ENCODE results near the gene AKAP3. TPM values are rescaled to one million over a fixed set of nuclear protein-coding genes. Genes with fewer than 3 reads are reported as not detected.

Gene AKAP3
- total RNA-seq, 1 experiment from 2014 or later = 0.26 TPM

DNA sequence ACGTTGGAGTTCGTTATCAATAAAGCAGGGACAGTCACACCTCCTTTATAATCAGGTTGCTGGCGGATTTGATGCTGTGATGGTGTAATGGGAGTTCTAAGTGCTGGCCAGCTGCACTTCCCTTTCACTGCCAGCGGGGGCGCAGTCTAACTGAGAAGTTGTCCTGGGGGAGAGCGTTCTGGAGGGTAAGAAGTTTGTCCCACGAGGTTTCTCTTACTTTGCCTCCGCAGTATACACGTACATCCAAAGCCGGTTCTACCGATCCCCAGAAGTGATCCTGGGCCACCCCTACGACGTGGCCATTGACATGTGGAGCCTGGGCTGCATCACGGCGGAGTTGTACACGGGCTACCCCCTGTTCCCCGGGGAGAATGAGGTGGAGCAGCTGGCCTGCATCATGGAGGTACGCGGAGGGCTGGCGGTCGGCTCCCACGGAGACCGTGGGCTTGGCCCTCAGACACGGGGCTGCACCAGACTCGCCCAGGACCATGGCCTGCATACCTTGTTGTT is 44.1 kb downstream of the AKAP3 start:
- CTCF ChIA-PET = interaction anchor here (0.5 kb wide), 1 partner anchor 63 kb away, joined by 3 read pairs; no protein-coding TSS in a partner anchor
- DNase-seq (ENCODE audit: low read depth, low spot score) (peak; percentile 71), ATAC-seq (peak; percentile 100)
- no peaks in the 10 kb centered on the region; the same call in 1 of the 2 replicates for H3K36me3 ChIP-seq (ENCODE audit: control insufficient read depth, insufficient read depth, low read length)
- BruUV-seq (replicated peaks) = no TSS peak
- in situ Hi-C loops (cut with HindIII; ENCODE audit: low pct_unique_long_range_greater_than_20kb, low sequenced_read_pairs) (no loop called here), intact Hi-C loops (cut with micrococcal nuclease; ENCODE audit: unreplicated experiment) (no loop called here)
- TF ChIP-seq TCF7L2 (IDR thresholded peaks at IDR 0.05; ENCODE audit: low read depth, low read length) (no peak), POLR2AphosphoS5 (IDR thresholded peaks at IDR 0.05; ENCODE audit: low read depth, low read length) (peak; percentile 52; the same call in 1 of the 2 replicates), SIN3A (IDR thresholded peaks at IDR 0.05; ENCODE audit: borderline replicate concordance, insufficient read depth, low read depth, low read length) (0 out of 2 replicates have a peak, but pooled peaks have one; percentile 28)
- TF ChIP-seq, protein P1, sequence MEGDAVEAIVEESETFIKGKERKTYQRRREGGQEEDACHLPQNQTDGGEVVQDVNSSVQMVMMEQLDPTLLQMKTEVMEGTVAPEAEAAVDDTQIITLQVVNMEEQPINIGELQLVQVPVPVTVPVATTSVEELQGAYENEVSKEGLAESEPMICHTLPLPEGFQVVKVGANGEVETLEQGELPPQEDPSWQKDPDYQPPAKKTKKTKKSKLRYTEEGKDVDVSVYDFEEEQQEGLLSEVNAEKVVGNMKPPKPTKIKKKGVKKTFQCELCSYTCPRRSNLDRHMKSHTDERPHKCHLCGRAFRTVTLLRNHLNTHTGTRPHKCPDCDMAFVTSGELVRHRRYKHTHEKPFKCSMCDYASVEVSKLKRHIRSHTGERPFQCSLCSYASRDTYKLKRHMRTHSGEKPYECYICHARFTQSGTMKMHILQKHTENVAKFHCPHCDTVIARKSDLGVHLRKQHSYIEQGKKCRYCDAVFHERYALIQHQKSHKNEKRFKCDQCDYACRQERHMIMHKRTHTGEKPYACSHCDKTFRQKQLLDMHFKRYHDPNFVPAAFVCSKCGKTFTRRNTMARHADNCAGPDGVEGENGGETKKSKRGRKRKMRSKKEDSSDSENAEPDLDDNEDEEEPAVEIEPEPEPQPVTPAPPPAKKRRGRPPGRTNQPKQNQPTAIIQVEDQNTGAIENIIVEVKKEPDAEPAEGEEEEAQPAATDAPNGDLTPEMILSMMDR (IDR thresholded peaks at IDR 0.05) = peak; percentile 94
- TF ChIP-seq, protein P2, sequence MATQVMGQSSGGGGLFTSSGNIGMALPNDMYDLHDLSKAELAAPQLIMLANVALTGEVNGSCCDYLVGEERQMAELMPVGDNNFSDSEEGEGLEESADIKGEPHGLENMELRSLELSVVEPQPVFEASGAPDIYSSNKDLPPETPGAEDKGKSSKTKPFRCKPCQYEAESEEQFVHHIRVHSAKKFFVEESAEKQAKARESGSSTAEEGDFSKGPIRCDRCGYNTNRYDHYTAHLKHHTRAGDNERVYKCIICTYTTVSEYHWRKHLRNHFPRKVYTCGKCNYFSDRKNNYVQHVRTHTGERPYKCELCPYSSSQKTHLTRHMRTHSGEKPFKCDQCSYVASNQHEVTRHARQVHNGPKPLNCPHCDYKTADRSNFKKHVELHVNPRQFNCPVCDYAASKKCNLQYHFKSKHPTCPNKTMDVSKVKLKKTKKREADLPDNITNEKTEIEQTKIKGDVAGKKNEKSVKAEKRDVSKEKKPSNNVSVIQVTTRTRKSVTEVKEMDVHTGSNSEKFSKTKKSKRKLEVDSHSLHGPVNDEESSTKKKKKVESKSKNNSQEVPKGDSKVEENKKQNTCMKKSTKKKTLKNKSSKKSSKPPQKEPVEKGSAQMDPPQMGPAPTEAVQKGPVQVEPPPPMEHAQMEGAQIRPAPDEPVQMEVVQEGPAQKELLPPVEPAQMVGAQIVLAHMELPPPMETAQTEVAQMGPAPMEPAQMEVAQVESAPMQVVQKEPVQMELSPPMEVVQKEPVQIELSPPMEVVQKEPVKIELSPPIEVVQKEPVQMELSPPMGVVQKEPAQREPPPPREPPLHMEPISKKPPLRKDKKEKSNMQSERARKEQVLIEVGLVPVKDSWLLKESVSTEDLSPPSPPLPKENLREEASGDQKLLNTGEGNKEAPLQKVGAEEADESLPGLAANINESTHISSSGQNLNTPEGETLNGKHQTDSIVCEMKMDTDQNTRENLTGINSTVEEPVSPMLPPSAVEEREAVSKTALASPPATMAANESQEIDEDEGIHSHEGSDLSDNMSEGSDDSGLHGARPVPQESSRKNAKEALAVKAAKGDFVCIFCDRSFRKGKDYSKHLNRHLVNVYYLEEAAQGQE (IDR thresholded peaks at IDR 0.05; ENCODE audit: insufficient read depth in 1 of 2, low read depth in 2 of 2, low read length in 1 of 2) = no peak
- peak overlapping the region; percentile 82 for H3K27ac ChIP-seq (ENCODE audit: low read length)
- H3K4me3 ChIP-seq (ENCODE audit: low read depth in 2 of 2, low read length in 2 of 2) = peak overlapping the region; percentile 87 to 90
- POLR2A ChIA-PET = no interaction called here
- no peaks in the 10 kb centered on the region for H3K9me3 ChIP-seq (ENCODE audit: control insufficient read depth, insufficient read depth, low read depth, low read length)
- H3K27me3 ChIP-seq (ENCODE audit: control insufficient read depth, insufficient read depth, low read length) = no peaks in the 10 kb centered on the region; the same call in 1 of the 2 replicates
- no peaks in the 10 kb centered on the region; the same call in 1 of the 2 replicates for H3K4me1 ChIP-seq (ENCODE audit: control insufficient read depth, insufficient read depth, low read length)

DNA sequence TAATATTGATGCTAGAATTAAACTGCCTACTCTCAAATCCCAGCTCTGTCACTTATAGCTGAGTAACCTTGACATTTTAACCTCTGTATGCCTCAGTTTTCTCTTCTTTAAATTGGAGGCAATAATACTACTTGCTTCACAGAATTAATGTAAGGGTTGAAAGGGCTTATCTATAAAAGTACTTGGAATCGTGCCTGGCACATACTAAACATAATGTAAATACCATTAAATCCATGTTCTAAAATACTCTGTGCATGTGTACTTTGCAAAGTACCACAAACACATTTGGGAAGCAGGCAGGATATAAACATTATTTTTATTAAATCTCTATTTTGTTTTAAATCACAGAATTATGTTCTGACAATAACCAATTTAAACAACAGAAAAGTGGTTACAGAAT is 44.9 kb downstream of the AKAP3 start:
- ChIA-PET CTCF (no interaction called here), POLR2A (no interaction called here)
- intact Hi-C loops (cut with micrococcal nuclease; ENCODE audit: unreplicated experiment) = no loop called here
- DNase-seq (ENCODE audit: low read depth, low spot score) = no peak
- no peaks in the 10 kb centered on the region; the same call in 1 of the 2 replicates for H3K36me3 ChIP-seq (ENCODE audit: control insufficient read depth, insufficient read depth, low read length)
- TF ChIP-seq POLR2AphosphoS5 (IDR thresholded peaks at IDR 0.05; ENCODE audit: low read depth, low read length) (no peak), SIN3A (IDR thresholded peaks at IDR 0.05; ENCODE audit: borderline replicate concordance, insufficient read depth, low read depth, low read length) (no peak), TCF7L2 (IDR thresholded peaks at IDR 0.05; ENCODE audit: low read depth, low read length) (no peak)
- TF ChIP-seq, protein P2 (IDR thresholded peaks at IDR 0.05; ENCODE audit: insufficient read depth in 1 of 2, low read depth in 2 of 2, low read length in 1 of 2) = no peak
- TF ChIP-seq, protein P1 (IDR thresholded peaks at IDR 0.05) = no peak
- H3K4me1 ChIP-seq (ENCODE audit: control insufficient read depth, insufficient read depth, low read length) = no peaks in the 10 kb centered on the region; the same call in 1 of the 2 replicates
- no peak overlapping the region for H3K4me3 ChIP-seq (ENCODE audit: low read depth in 2 of 2, low read length in 2 of 2)
- in situ Hi-C loops (cut with HindIII; ENCODE audit: low pct_unique_long_range_greater_than_20kb, low sequenced_read_pairs) = no loop called here
- H3K27ac ChIP-seq (ENCODE audit: low read length) = no peak overlapping the region
- BruUV-seq (replicated peaks) = no TSS peak
- no peaks in the 10 kb centered on the region for H3K9me3 ChIP-seq (ENCODE audit: control insufficient read depth, insufficient read depth, low read depth, low read length)
- no peaks in the 10 kb centered on the region; the same call in 1 of the 2 replicates for H3K27me3 ChIP-seq (ENCODE audit: control insufficient read depth, insufficient read depth, low read length)
- ATAC-seq = no peak

Data from Panc1 (cell line).